HL-60 (cell line): ENCODE measurements around the gene RELN.

Source experiments
- DNase-seq, 2 experiments: peaks; one replicate each; pipeline ENCODE4 v3.0.0-alpha.2; 2010 to 2020; ENCODE audit warnings: low read depth in 1 of 2, low spot score in 1 of 2
- H3K27ac ChIP-seq: fragments of 250-450 bp; sonication (Bioruptor Pico); replicated peaks from 2 replicates; pipeline ENCODE4 v1.5.1; 2020; ENCODE audit warnings: mild to moderate bottlenecking, moderate library complexity
- H3K27me3 ChIP-seq: fragments of 250-450 bp; sonication (Bioruptor Pico); 2 replicates; pipeline ENCODE4 v1.5.1; 2021; ENCODE audit warnings: mild to moderate bottlenecking, moderate library complexity; ENCODE audit not compliant: insufficient read depth, poor library complexity, severe bottlenecking
- H3K4me3 ChIP-seq: replicated peaks from 2 replicates; pipeline ENCODE4 v1.5.1; 2011; ENCODE audit warnings: mild to moderate bottlenecking, control low read depth, low read length; ENCODE audit not compliant: insufficient read depth
- GABPA ChIP-seq: IDR thresholded peaks from 2 replicates; pipeline ENCODE4 v1.6.1; 2012; ENCODE audit warnings: low read depth
- POLR2AphosphoS5 ChIP-seq: IDR thresholded peaks from 2 replicates; pipeline ENCODE4 v1.6.1; 2012; ENCODE audit warnings: low read depth
- SPI1 ChIP-seq: IDR thresholded peaks from 2 replicates; pipeline ENCODE4 v1.6.1; 2012; ENCODE audit warnings: low read depth, mild to moderate bottlenecking, borderline replicate concordance
- TF ChIP-seq, protein P1 (sequence below): IDR thresholded peaks from 2 replicates; pipeline ENCODE4 v1.6.1; 2012; ENCODE audit warnings: low read depth; ENCODE audit not compliant: insufficient replicate concordance
- TF ChIP-seq, protein P2 (sequence below): IDR thresholded peaks from one replicate; pipeline ENCODE4 v1.5.1; 2011; ENCODE audit warnings: low read length, control low read depth, inconsistent platforms; ENCODE audit not compliant: insufficient read depth

RELN gene

GRCh38 chr7:104012835-104013234 lies 23.4 kb upstream of the RELN start:
- H3K4me3 ChIP-seq, result no peak overlapping the region
- no peaks in the 10 kb centered on the region for H3K27me3 ChIP-seq
- TF ChIP-seq GABPA, result no peak
- no peak overlapping the region for H3K27ac ChIP-seq
- DNase-seq, result no peak

DNA sequence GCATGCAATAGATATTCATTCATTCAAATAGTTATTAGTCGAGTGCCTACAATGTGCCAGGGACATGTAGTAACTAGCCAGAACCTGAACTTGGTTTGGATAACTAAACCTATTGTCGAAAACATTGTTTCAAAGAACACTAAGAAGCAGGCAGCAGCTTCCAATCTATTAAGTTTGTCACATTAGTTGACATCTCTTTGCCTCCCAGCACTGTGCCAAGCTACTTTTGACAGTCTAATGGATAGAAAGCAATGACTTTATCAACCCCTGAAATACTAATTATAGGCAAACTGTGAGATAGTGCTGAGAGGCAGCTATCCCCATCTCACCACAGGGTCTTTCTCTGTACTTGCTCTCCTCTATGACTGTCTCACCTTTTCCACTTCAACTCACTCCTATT lies 22.4 kb upstream of the RELN start:
- DNase-seq, result no peak
- Histone ChIP-seq H3K27me3 (no peaks in the 10 kb centered on the region), H3K4me3 (no peak overlapping the region), H3K27ac (no peak overlapping the region)
- no peak for TF ChIP-seq POLR2AphosphoS5
- no peak for TF ChIP-seq GABPA
- no peak for TF ChIP-seq SPI1
- TF ChIP-seq, protein P1, sequence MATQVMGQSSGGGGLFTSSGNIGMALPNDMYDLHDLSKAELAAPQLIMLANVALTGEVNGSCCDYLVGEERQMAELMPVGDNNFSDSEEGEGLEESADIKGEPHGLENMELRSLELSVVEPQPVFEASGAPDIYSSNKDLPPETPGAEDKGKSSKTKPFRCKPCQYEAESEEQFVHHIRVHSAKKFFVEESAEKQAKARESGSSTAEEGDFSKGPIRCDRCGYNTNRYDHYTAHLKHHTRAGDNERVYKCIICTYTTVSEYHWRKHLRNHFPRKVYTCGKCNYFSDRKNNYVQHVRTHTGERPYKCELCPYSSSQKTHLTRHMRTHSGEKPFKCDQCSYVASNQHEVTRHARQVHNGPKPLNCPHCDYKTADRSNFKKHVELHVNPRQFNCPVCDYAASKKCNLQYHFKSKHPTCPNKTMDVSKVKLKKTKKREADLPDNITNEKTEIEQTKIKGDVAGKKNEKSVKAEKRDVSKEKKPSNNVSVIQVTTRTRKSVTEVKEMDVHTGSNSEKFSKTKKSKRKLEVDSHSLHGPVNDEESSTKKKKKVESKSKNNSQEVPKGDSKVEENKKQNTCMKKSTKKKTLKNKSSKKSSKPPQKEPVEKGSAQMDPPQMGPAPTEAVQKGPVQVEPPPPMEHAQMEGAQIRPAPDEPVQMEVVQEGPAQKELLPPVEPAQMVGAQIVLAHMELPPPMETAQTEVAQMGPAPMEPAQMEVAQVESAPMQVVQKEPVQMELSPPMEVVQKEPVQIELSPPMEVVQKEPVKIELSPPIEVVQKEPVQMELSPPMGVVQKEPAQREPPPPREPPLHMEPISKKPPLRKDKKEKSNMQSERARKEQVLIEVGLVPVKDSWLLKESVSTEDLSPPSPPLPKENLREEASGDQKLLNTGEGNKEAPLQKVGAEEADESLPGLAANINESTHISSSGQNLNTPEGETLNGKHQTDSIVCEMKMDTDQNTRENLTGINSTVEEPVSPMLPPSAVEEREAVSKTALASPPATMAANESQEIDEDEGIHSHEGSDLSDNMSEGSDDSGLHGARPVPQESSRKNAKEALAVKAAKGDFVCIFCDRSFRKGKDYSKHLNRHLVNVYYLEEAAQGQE, result no peak

DNA sequence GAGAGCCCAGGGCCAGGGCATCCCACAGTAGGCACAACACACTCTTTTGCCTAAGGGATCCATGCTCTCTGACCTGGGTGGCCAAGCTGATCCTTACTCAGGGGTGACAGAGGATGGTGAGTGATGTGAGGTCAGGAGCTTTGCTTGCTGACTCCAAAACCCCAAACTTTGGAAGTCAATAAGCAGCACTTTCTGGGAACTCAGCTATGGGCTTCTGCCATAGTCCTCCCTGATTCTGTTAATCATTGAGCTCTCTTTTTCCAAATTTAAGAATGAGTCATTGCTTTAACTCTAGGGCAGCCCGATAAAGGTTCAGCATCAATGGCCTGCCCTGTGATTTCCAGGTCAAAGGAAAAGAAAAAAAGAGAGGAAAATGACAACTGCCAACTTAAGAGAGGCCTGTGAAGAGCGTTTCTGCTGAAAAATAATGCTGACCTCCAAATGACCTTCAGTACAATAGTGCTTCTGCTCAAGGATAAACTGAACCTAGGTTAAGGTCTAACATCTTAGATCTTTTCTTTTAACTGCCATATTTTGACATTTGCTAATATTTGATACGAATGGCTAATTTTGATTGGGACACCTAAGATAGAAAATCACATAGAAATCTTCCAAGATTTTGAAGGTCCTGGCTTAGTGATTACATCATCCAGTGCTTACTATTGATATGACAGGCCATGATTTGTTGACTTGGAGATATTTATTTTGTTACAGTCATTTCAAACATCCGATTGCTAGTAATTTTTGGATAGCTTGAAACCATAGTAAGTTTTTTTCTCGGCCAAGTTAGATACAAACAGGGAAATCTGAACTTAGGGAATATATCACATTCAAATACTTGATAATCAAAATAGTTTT lies 20.8 kb upstream of the RELN start:
- no peak for TF ChIP-seq POLR2AphosphoS5
- TF ChIP-seq, protein P1, result no peak
- DNase-seq, result no peak
- no peaks in the 10 kb centered on the region for H3K27me3 ChIP-seq
- no peak overlapping the region for H3K27ac ChIP-seq
- no peak overlapping the region for H3K4me3 ChIP-seq

DNA sequence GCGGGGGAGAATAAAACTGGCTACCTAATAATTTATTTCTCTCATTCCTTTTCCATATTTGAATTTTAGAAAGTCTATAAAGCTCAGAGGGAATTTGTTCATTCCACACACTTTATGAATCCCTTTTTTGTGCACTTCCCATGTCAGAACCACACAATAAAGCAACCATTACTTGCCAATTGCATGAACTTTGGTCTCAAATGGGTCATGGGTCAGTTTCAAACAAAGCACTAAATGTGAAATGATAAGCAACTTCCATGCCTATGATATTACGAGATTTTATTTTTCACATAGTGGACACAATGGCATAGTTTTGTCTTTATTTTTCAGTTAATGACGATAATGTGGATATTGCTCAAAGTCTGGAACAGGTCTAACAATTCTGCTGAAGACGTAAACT lies 18.6 kb upstream of the RELN start:
- H3K27ac ChIP-seq, result no peak overlapping the region
- H3K4me3 ChIP-seq, result no peak overlapping the region
- DNase-seq, result no peak
- no peaks in the 10 kb centered on the region for H3K27me3 ChIP-seq
- TF ChIP-seq SPI1 (no peak), POLR2AphosphoS5 (no peak), GABPA (no peak)
- TF ChIP-seq, protein P2, sequence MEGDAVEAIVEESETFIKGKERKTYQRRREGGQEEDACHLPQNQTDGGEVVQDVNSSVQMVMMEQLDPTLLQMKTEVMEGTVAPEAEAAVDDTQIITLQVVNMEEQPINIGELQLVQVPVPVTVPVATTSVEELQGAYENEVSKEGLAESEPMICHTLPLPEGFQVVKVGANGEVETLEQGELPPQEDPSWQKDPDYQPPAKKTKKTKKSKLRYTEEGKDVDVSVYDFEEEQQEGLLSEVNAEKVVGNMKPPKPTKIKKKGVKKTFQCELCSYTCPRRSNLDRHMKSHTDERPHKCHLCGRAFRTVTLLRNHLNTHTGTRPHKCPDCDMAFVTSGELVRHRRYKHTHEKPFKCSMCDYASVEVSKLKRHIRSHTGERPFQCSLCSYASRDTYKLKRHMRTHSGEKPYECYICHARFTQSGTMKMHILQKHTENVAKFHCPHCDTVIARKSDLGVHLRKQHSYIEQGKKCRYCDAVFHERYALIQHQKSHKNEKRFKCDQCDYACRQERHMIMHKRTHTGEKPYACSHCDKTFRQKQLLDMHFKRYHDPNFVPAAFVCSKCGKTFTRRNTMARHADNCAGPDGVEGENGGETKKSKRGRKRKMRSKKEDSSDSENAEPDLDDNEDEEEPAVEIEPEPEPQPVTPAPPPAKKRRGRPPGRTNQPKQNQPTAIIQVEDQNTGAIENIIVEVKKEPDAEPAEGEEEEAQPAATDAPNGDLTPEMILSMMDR, result no peak
- TF ChIP-seq, protein P1, result no peak
